Hepatocyte (in vitro differentiated cells): ENCODE data around the gene MAPK6.

Source experiments
- CTCF ChIP-seq: fragments of 200-600 bp; sonication (generic); IDR thresholded peaks from 2 replicates; pipeline ENCODE4 v1.5.1; 2016; ENCODE audit warnings: antibody characterized with exemption, mild to moderate bottlenecking; ENCODE audit not compliant: poor library complexity
- EZH2 ChIP-seq: fragments of 200-600 bp; sonication (generic); IDR thresholded peaks from 2 replicates; pipeline ENCODE4 v1.6.1; 2016; ENCODE audit warnings: antibody characterized with exemption, mild to moderate bottlenecking, borderline replicate concordance

GRCh38 chr15:52086011-52086786 is 67.2 kb downstream of the MAPK6 start:
- TF ChIP-seq CTCF (no peak), EZH2 (no peak)
